ENCODE data around the gene CDH4. TPM values are rescaled to one million over a fixed set of nuclear protein-coding genes. Genes with fewer than 3 reads are reported as not detected.
"Not testable (repeated sequence)": the region's sequence is repeated elsewhere in the genome, so short reads cannot be mapped to it uniquely, and the experiment has no call there.

CDH4 gene
- total and polyA plus RNA-seq, 7 donors, result under 0.01 to 0.06 TPM; not detected in 5

DNA sequence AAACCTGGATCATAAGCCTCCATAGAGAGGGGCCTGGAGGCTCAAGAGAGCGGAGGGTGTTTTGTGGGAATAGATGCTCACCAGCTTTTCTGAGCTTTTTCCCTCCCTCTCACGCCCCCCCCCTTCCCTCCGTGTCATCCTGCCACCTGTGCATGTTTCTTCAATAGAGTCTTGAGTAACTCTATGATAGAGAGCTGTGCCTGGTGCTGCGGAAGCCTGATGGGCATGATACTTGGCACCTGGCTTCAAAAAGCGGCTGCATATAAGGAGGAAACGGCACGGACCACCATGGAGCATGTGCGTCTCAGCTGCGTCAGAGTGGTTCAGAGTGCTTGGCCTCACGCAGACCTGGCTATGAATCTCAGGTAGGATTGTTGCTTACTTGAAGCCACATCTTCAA is 198.9 kb downstream of the CDH4 start:
- no peaks in the 10 kb centered on the region for H3K4me1 ChIP-seq
- intact Hi-C loops (cut with DNase I), result no loop called here
- no peak for TF ChIP-seq EP300 (IDR thresholded peaks at IDR 0.05)
- no peak for TF ChIP-seq POLR2A (IDR thresholded peaks at IDR 0.05)
- TF ChIP-seq, protein P1, sequence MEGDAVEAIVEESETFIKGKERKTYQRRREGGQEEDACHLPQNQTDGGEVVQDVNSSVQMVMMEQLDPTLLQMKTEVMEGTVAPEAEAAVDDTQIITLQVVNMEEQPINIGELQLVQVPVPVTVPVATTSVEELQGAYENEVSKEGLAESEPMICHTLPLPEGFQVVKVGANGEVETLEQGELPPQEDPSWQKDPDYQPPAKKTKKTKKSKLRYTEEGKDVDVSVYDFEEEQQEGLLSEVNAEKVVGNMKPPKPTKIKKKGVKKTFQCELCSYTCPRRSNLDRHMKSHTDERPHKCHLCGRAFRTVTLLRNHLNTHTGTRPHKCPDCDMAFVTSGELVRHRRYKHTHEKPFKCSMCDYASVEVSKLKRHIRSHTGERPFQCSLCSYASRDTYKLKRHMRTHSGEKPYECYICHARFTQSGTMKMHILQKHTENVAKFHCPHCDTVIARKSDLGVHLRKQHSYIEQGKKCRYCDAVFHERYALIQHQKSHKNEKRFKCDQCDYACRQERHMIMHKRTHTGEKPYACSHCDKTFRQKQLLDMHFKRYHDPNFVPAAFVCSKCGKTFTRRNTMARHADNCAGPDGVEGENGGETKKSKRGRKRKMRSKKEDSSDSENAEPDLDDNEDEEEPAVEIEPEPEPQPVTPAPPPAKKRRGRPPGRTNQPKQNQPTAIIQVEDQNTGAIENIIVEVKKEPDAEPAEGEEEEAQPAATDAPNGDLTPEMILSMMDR (IDR thresholded peaks at IDR 0.05), result no peak
- TF ChIP-seq POLR2AphosphoS5 (IDR thresholded peaks at IDR 0.05), result no peak
- no peak for DNase-seq
- H3K36me3 ChIP-seq, result no peaks in the 10 kb centered on the region
- H3K27me3 ChIP-seq, result peaks cover 0 to 19% (median 8%) of the 10 kb centered on the region in 3 donors
- H3K4me3 ChIP-seq, result no peak overlapping the region
- no peak overlapping the region for H3K27ac ChIP-seq
- no peaks in the 10 kb centered on the region for H3K9me3 ChIP-seq
- 90 to 93% methylated on average over 10 of the region's 10 CpGs for WGBS, 2 donors

DNA sequence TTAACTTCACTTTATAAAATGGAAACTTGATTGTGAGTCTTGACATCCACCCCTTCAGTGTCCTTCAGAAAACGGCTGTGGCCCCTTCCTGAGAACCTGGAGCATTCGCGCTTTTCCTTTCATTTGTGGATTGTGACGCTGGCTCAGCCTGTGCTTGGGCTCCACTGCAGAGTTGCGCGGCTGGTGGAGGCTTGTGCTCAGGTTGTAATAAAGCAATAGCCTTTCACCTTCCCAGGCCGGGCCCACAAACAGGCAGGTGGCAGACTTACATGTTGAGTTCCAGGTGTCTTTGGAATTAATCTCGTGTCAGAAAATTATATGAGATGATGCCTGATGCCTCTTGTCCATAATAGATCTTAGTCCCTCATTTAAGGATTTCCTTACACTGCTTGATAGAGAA is 199.9 kb downstream of the CDH4 start:
- 69 to 76% methylated on average over 8 of the region's 8 CpGs for WGBS, 2 donors

DNA sequence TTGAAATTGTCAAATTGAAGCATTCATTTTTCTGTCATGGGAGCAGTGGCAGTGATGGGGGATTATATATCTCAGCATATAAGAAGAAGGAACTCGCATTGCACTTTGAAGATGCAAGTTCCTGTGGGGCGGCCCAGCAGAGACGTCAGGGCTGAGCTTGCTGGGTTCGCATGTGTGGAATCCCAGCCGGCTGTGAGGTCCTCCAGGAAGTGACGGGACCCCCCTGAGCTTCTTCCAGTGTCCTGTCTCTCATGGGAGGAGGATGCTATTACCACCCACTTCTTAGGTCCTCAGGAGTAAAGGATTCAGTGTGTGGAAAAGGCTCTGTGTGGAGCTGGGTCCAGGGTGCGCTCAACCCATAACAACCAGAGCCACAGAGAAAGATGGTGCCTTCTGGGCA is 201.2 kb downstream of the CDH4 start:
- 67 to 85% methylated on average over 7 of the region's 7 CpGs for WGBS, 2 donors
- Histone ChIP-seq H3K36me3 (no peaks in the 10 kb centered on the region), H3K4me1 (no peaks in the 10 kb centered on the region), H3K27me3 (peaks cover 0 to 16% (median 8%) of the 10 kb centered on the region in 3 donors), H3K9me3 (no peaks in the 10 kb centered on the region), H3K4me3 (no peak overlapping the region), H3K27ac (no peak overlapping the region)
- no peak for DNase-seq
- TF ChIP-seq, protein P1 (IDR thresholded peaks at IDR 0.05), result no peak
- no peak for TF ChIP-seq POLR2AphosphoS5 (IDR thresholded peaks at IDR 0.05)
- no peak for TF ChIP-seq POLR2A (IDR thresholded peaks at IDR 0.05)
- TF ChIP-seq EP300 (IDR thresholded peaks at IDR 0.05), result no peak
- intact Hi-C loops (cut with DNase I), result no loop called here

More for the DNA sequence above, 199.9 kb downstream of the CDH4 start:
- Histone ChIP-seq H3K4me3 (no peak overlapping the region), H3K9me3 (no peaks in the 10 kb centered on the region), H3K27ac (no peak overlapping the region), H3K36me3 (no peaks in the 10 kb centered on the region), H3K4me1 (no peaks in the 10 kb centered on the region), H3K27me3 (peaks cover 0 to 19% (median 8%) of the 10 kb centered on the region in 3 donors)
- DNase-seq, result no peak
- TF ChIP-seq EP300 (IDR thresholded peaks at IDR 0.05), result no peak
- TF ChIP-seq POLR2A (IDR thresholded peaks at IDR 0.05), result no peak
- TF ChIP-seq, protein P1 (IDR thresholded peaks at IDR 0.05), result no peak
- no peak for TF ChIP-seq POLR2AphosphoS5 (IDR thresholded peaks at IDR 0.05)
- intact Hi-C loops (cut with DNase I), result no loop called here

DNA sequence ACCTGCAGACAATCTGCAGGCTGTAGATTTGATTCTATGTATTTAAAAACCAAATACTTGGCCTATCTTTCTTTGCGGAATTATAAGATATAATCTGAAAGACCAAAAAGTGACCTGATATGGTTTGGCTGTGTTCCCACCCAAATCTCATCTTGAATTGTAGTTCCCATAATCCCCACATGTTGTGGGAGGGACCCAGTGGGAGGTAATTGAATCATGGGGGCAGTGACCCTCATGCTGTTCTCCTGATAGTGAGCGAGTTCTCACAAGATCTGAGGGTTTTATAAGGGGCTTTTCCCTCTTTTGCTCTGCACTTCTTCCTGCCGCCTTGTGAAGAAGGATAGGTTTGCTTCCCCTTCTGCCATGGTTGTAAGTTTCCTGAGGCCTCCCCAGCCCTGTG is 201.6 kb downstream of the CDH4 start:
- intact Hi-C loops (cut with DNase I); H3K27ac ChIP-seq; DNase-seq; H3K9me3 ChIP-seq; H3K36me3 ChIP-seq; H3K4me3 ChIP-seq; H3K4me1 ChIP-seq: not testable (repeated sequence)
- peaks cover 0 to 12% (median 7%) of the 10 kb centered on the region in 3 donors for H3K27me3 ChIP-seq
- WGBS, 2 donors, result 81 to 90% methylated on average over 3 of the region's 3 CpGs

DNA sequence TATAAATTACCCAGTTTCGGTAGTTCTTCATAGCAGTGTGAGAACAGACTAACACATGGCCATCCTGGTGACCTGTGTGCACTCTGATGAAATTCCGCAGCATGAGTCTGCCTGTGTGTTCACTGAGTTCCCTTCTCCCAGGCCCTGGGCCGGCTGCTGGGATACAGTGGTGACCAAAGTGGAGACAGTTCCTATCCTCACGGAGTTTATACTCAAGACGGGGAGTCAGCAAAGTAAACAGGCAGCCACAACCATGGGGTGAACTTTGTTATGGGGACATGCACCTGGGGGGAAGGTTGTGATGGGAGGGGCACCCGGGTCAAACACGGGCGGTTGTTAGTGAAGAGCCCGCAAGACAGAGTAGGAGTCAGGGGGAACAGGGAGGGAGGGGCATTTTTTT is 202.0 kb downstream of the CDH4 start:
- Histone ChIP-seq H3K27ac (no peak overlapping the region), H3K4me1 (no peaks in the 10 kb centered on the region), H3K9me3 (no peaks in the 10 kb centered on the region), H3K27me3 (peaks cover 0 to 7% (median 3%) of the 10 kb centered on the region in 3 donors), H3K36me3 (no peaks in the 10 kb centered on the region), H3K4me3 (no peak overlapping the region)
- DNase-seq, result no peak
- WGBS, 2 donors, result 86 to 89% methylated on average over 9 of the region's 9 CpGs
- TF ChIP-seq POLR2AphosphoS5 (IDR thresholded peaks at IDR 0.05), result no peak
- no peak for TF ChIP-seq POLR2A (IDR thresholded peaks at IDR 0.05)
- TF ChIP-seq, protein P1 (IDR thresholded peaks at IDR 0.05), result no peak
- TF ChIP-seq EP300 (IDR thresholded peaks at IDR 0.05), result no peak
- intact Hi-C loops (cut with DNase I), result no loop called here

Data from sigmoid colon (tissue), 7 donors.